IMR-90 (cell line): ENCODE results near the gene FBXL4. TPM values are rescaled to one million over a fixed set of nuclear protein-coding genes. Genes with fewer than 3 reads are reported as not detected.

Experiments used
- ATAC-seq: fragments of 200-7000 bp; cut with Tn5 transposase; 2 replicates; pipeline ENCODE4 v1.9.1; 2020; ENCODE audit warnings: low read depth, mild to moderate bottlenecking, moderate library complexity
- BruUV-seq: library from RNA; stranded (reverse); fragments of 400-500 nt; replicated peaks from 2 replicates; lab custom pipeline; 2021; lab: Mats Ljungman, UMichigan
- CTCF ChIA-PET: fragments of 300-600 bp; formaldehyde crosslinking; extraction: SDS; loops from one replicate; lab custom pipeline; 2021; ENCODE audit warnings: antibody characterized with exemption; lab: Yijun Ruan, JAX
- POLR2A ChIA-PET: fragments of 300-600 bp; sonication (Branson Sonifier 250); formaldehyde crosslinking; loops from one replicate; lab custom pipeline; 2022; ENCODE audit warnings: antibody characterized with exemption; ENCODE audit not compliant: unreplicated experiment; lab: Charles Lee
- DNase-seq: peaks from one replicate; pipeline ENCODE4 v3.0.0; 2013
- H2AFZ ChIP-seq: replicated peaks from 2 replicates; pipeline ENCODE3; 2013; ENCODE audit warnings: low read length, mild to moderate bottlenecking; ENCODE audit not compliant: poor library complexity
- H2AK5ac ChIP-seq: 2 replicates; pipeline ENCODE4 v1.6.1; 2013; ENCODE audit warnings: low read depth, low read length, inconsistent platforms
- H2AK9ac ChIP-seq: replicated peaks from 2 replicates; pipeline ENCODE3; 2013; ENCODE audit warnings: mild to moderate bottlenecking, low read depth, low read length, moderate library complexity; ENCODE audit not compliant: poor library complexity
- H2BK120ac ChIP-seq: 2 replicates; pipeline ENCODE4 v1.6.1; 2013; ENCODE audit warnings: low read depth, low read length, inconsistent platforms
- H2BK15ac ChIP-seq: 3 replicates; pipeline ENCODE4 v1.6.1; 2013; ENCODE audit warnings: low read depth, low read length, inconsistent platforms
- H2BK20ac ChIP-seq: 2 replicates; pipeline ENCODE4 v1.6.1; 2013; ENCODE audit warnings: low read depth, mild to moderate bottlenecking, inconsistent platforms, low read length, moderate library complexity
- H2BK5ac ChIP-seq: 2 replicates; pipeline ENCODE4 v1.6.1; 2013; ENCODE audit warnings: mild to moderate bottlenecking, low read depth, low read length, inconsistent platforms; ENCODE audit not compliant: poor library complexity, severe bottlenecking
- H3K14ac ChIP-seq: replicated peaks from 2 replicates; pipeline ENCODE4 v1.6.1; 2013; ENCODE audit warnings: low read depth, low read length, inconsistent platforms
- H3K18ac ChIP-seq: 2 replicates; pipeline ENCODE4 v1.6.1; 2013; ENCODE audit warnings: low read depth, low read length, control low read depth
- H3K23ac ChIP-seq: 2 replicates; pipeline ENCODE4 v1.6.1; 2013; ENCODE audit warnings: low read depth, low read length, inconsistent platforms
- H3K27ac ChIP-seq: 2 replicates; pipeline ENCODE4 v1.5.1; 2013; ENCODE audit warnings: mild to moderate bottlenecking, control low read depth, low read length; ENCODE audit not compliant: insufficient read depth
- H3K27me3 ChIP-seq: 2 replicates; pipeline ENCODE4 v1.6.1; 2013; ENCODE audit warnings: low read length; ENCODE audit not compliant: control insufficient read depth, insufficient read depth
- H3K36me3 ChIP-seq: 2 replicates; pipeline ENCODE4 v1.6.1; 2013; ENCODE audit warnings: low read length, mixed read lengths; ENCODE audit not compliant: control insufficient read depth, insufficient read depth
- H3K4ac ChIP-seq: 2 replicates; pipeline ENCODE4 v1.6.1; 2013; ENCODE audit warnings: low read depth, low read length, inconsistent platforms
- H3K4me1 ChIP-seq: 2 replicates; pipeline ENCODE4 v1.6.1; 2013; ENCODE audit warnings: low read length, mixed read lengths; ENCODE audit not compliant: control insufficient read depth, insufficient read depth
- H3K4me2 ChIP-seq: 2 replicates; pipeline ENCODE4 v1.6.1; 2013; ENCODE audit warnings: low read depth, mild to moderate bottlenecking, control low read depth, low read length, moderate library complexity
- H3K4me3 ChIP-seq: 2 replicates; pipeline ENCODE4 v1.5.1; 2013; ENCODE audit warnings: low read depth, mild to moderate bottlenecking, control low read depth, low read length, moderate library complexity; ENCODE audit not compliant: insufficient read depth
- H3K56ac ChIP-seq: 2 replicates; pipeline ENCODE4 v1.6.1; 2013; ENCODE audit warnings: low read length, inconsistent platforms; ENCODE audit not compliant: insufficient read depth; ENCODE audit errors: extremely low read depth
- H3K79me1 ChIP-seq, 2 experiments: 2 replicates each; pipeline ENCODE4 v1.6.1; 2013; ENCODE audit warnings: low read length in 2 of 2, inconsistent platforms in 1 of 2, low read depth in 1 of 2
- H3K9ac ChIP-seq: 2 replicates; pipeline ENCODE4 v1.6.1; 2013; ENCODE audit warnings: low read depth, low read length, control low read depth
- H3K9me1 ChIP-seq: 2 replicates; pipeline ENCODE4 v1.6.1; 2013; ENCODE audit warnings: low read length, inconsistent platforms; ENCODE audit not compliant: insufficient read depth
- H3K9me3 ChIP-seq: 2 replicates; pipeline ENCODE4 v1.6.1; 2013; ENCODE audit warnings: low read length; ENCODE audit not compliant: control insufficient read depth, insufficient read depth
- H4K20me1 ChIP-seq: 2 replicates; pipeline ENCODE4 v1.6.1; 2013; ENCODE audit warnings: low read length, inconsistent platforms; ENCODE audit not compliant: insufficient read depth
- H4K5ac ChIP-seq: 2 replicates; pipeline ENCODE4 v1.6.1; 2013; ENCODE audit warnings: mild to moderate bottlenecking, low read depth, low read length, control low read depth
- H4K8ac ChIP-seq, 2 experiments: 2 replicates each; pipeline ENCODE4 v1.6.1; 2013; ENCODE audit warnings: low read depth in 2 of 2, low read length in 2 of 2, control low read depth in 1 of 2, inconsistent platforms in 1 of 2
- H4K91ac ChIP-seq: 2 replicates; pipeline ENCODE4 v1.6.1; 2013; ENCODE audit warnings: low read depth, low read length, inconsistent platforms; ENCODE audit not compliant: insufficient read depth
- BHLHE40 ChIP-seq: fragments of 150-350 bp; IDR thresholded peaks from 2 replicates; pipeline ENCODE4 v1.6.1; 2016; ENCODE audit warnings: mild to moderate bottlenecking, low read depth, low read length
- CEBPB ChIP-seq: IDR thresholded peaks from 2 replicates; pipeline ENCODE4 v1.6.1; 2012; ENCODE audit warnings: low read depth, low read length, improper control_type of control experiment
- CHD1 ChIP-seq: IDR thresholded peaks from 2 replicates; pipeline ENCODE4 v1.6.1; 2012; ENCODE audit warnings: low read depth, low read length, improper control_type of control experiment
- CTCF ChIP-seq: conservative IDR thresholded peaks from 2 replicates; pipeline ENCODE4 v1.5.1; 2012; ENCODE audit warnings: mild to moderate bottlenecking, low read depth, low read length, improper control_type of control experiment
- ELK1 ChIP-seq: fragments of 150-350 bp; IDR thresholded peaks from 2 replicates; pipeline ENCODE4 v1.6.1; 2016; ENCODE audit warnings: low read depth, mild to moderate bottlenecking, low read length, moderate library complexity, borderline replicate concordance
- FOS ChIP-seq: fragments of 150-350 bp; IDR thresholded peaks from 2 replicates; pipeline ENCODE4 v1.6.1; 2016; ENCODE audit warnings: low read depth, low read length
- MAFK ChIP-seq: IDR thresholded peaks from 2 replicates; pipeline ENCODE4 v1.6.1; 2012; ENCODE audit warnings: low read depth, low read length, improper control_type of control experiment
- MAZ ChIP-seq: IDR thresholded peaks from 2 replicates; pipeline ENCODE4 v1.6.1; 2012; ENCODE audit warnings: low read depth, mild to moderate bottlenecking, low read length, improper control_type of control experiment, moderate library complexity, borderline replicate concordance
- MXI1 ChIP-seq: IDR thresholded peaks from 2 replicates; pipeline ENCODE4 v1.6.1; 2012; ENCODE audit warnings: low read depth, mild to moderate bottlenecking, low read length, moderate library complexity, borderline replicate concordance
- NFE2L2 ChIP-seq: fragments of 150-350 bp; IDR thresholded peaks from 2 replicates; pipeline ENCODE4 v1.6.1; 2016; ENCODE audit warnings: low read depth, mild to moderate bottlenecking, low read length
- POLR2A ChIP-seq: IDR thresholded peaks from 2 replicates; pipeline ENCODE4 v1.6.1; 2012; ENCODE audit warnings: mild to moderate bottlenecking, low read depth, low read length
- RAD21 ChIP-seq: IDR thresholded peaks from 2 replicates; pipeline ENCODE4 v1.6.1; 2012; ENCODE audit warnings: low read length, improper control_type of control experiment
- RCOR1 ChIP-seq: IDR thresholded peaks from 2 replicates; pipeline ENCODE4 v1.6.1; 2012; ENCODE audit warnings: mild to moderate bottlenecking, low read length, improper control_type of control experiment; ENCODE audit not compliant: insufficient replicate concordance
- RFX5 ChIP-seq: IDR thresholded peaks from 2 replicates; pipeline ENCODE4 v1.8.0; 2012; ENCODE audit warnings: low read depth, mild to moderate bottlenecking, low read length, moderate library complexity
- SMC3 ChIP-seq: fragments of 150-350 bp; IDR thresholded peaks from 2 replicates; pipeline ENCODE4 v1.6.1; 2016; ENCODE audit warnings: low read depth, mild to moderate bottlenecking, antibody characterized with exemption, low read length, moderate library complexity
- USF2 ChIP-seq: fragments of 150-350 bp; IDR thresholded peaks from 2 replicates; pipeline ENCODE4 v1.6.1; 2017; ENCODE audit warnings: mild to moderate bottlenecking, antibody characterized with exemption, low read length, low read depth
- WGBS, 2 experiments: methylation state at CpG; one replicate each; pipeline versions ENCODE4 v1.1.5 to v1.1.7; 2013; ENCODE audit warnings: missing lambda C conversion rate in 2 of 2; ENCODE audit not compliant: insufficient read length in 1 of 2; ENCODE audit errors: extremely low coverage in 2 of 2; 5-methylcytosine and 5-hydroxymethylcytosine counted together
- dilution Hi-C: fragments of 300-500 bp; cut with HindIII; formaldehyde crosslinking; loops from one replicate; pipeline ENCODE4 v1.14.3; 2018; ENCODE audit warnings: low sequenced_read_pairs; ENCODE audit not compliant: unreplicated experiment
- in situ Hi-C: fragments of 300-500 bp; cut with MboI; formaldehyde crosslinking; loops from 3 replicates; pipeline ENCODE4 v1.14.3; 2019; ENCODE audit warnings: low sequenced_read_pairs, inconsistent platforms, mixed read lengths
- intact Hi-C: fragments of 100-400 bp; cut with micrococcal nuclease; formaldehyde crosslinking; loops from 2 replicates; pipeline ENCODE4 v1.10.0; 2022
- polyA plus RNA-seq, 3 experiments: library from polyadenylated mRNA; depleted of rRNA; stranded (reverse); fragments of >200 nt; gene quantifications; 2 replicates each; pipeline ENCODE4 v1.2.3, GENCODE V29; 2012; ENCODE audit warnings: low replicate concordance in 1 of 3
- total RNA-seq: library from RNA; depleted of rRNA; stranded (reverse); fragments of >200 nt; gene quantifications from 2 replicates; pipeline ENCODE4 v1.2.3, GENCODE V29; 2012

The FBXL4 gene
- total and polyA plus RNA-seq, 2 of the 4 experiments (the other 2 are of a cell fraction) = 7.8 to 17.6 TPM

GRCh38 chr6:98838032-98838431, 109.7 kb downstream of the FBXL4 start:
- H3K4ac ChIP-seq = no peak overlapping the region
- H3K9me3 ChIP-seq = peaks cover 3% of the 10 kb centered on the region; the same call in 1 of the 2 replicates
- no peak overlapping the region for H4K8ac ChIP-seq
- no peak overlapping the region for H3K4me3 ChIP-seq
- no peak overlapping the region for H2AK9ac ChIP-seq
- in situ Hi-C loops = no loop called here
- ATAC-seq (no peak), DNase-seq (no peak)
- no peak overlapping the region for H4K5ac ChIP-seq
- no peak overlapping the region for H4K91ac ChIP-seq
- H3K18ac ChIP-seq = no peak overlapping the region
- H2BK20ac ChIP-seq = no peak overlapping the region
- peaks cover 4% of the 10 kb centered on the region; the same call in 1 of the 2 replicates for H3K4me1 ChIP-seq
- no peaks in the 10 kb centered on the region; the same call in none of the 2 replicates for H4K20me1 ChIP-seq
- H2BK5ac ChIP-seq = no peak overlapping the region
- TF ChIP-seq RFX5 (no peak), MXI1 (no peak), MAFK (no peak), SMC3 (no peak), ELK1 (no peak), FOS (no peak), USF2 (no peak), CEBPB (no peak), POLR2A (no peak), RAD21 (no peak), CTCF (no peak), CHD1 (no peak), RCOR1 (no peak), BHLHE40 (no peak), MAZ (no peak), NFE2L2 (no peak)
- H3K9ac ChIP-seq = no peak overlapping the region
- H2AFZ ChIP-seq = no peak overlapping the region
- H3K14ac ChIP-seq = no peak overlapping the region
- no peak overlapping the region for H2AK5ac ChIP-seq
- intact Hi-C loops = no loop called here
- CTCF ChIA-PET = no interaction called here
- no peak overlapping the region for H3K23ac ChIP-seq
- no peak overlapping the region for H2BK15ac ChIP-seq
- no peaks in the 10 kb centered on the region for H3K9me1 ChIP-seq
- dilution Hi-C loops = no loop called here
- no peak overlapping the region for H3K4me2 ChIP-seq
- no peaks in the 10 kb centered on the region for H3K79me1 ChIP-seq
- no peaks in the 10 kb centered on the region for H3K36me3 ChIP-seq
- H3K56ac ChIP-seq = no peak overlapping the region
- WGBS, 2 experiments = no CpG with 5 or more reads among the region's 4 CpGs
- peaks cover 77% of the 10 kb centered on the region for H3K27me3 ChIP-seq
- H2BK120ac ChIP-seq = no peak overlapping the region
- H3K27ac ChIP-seq = no peak overlapping the region
- POLR2A ChIA-PET = no interaction called here
- BruUV-seq = no TSS peak
